ENCODE results near the gene GPATCH8. TPM values are rescaled to one million over a fixed set of nuclear protein-coding genes. Genes with fewer than 3 reads are reported as not detected.
A peak's percentile ranks its signal among the peaks of the same experiment; 100 is the strongest.
"Not testable (repeated sequence)": the region's sequence is repeated elsewhere in the genome, so short reads cannot be mapped to it uniquely, and the experiment has no call there.

The GPATCH8 gene
- total RNA-seq, 4 donors from 2014 or later: 39.6 to 91.6 (median 48.3) TPM

DNA sequence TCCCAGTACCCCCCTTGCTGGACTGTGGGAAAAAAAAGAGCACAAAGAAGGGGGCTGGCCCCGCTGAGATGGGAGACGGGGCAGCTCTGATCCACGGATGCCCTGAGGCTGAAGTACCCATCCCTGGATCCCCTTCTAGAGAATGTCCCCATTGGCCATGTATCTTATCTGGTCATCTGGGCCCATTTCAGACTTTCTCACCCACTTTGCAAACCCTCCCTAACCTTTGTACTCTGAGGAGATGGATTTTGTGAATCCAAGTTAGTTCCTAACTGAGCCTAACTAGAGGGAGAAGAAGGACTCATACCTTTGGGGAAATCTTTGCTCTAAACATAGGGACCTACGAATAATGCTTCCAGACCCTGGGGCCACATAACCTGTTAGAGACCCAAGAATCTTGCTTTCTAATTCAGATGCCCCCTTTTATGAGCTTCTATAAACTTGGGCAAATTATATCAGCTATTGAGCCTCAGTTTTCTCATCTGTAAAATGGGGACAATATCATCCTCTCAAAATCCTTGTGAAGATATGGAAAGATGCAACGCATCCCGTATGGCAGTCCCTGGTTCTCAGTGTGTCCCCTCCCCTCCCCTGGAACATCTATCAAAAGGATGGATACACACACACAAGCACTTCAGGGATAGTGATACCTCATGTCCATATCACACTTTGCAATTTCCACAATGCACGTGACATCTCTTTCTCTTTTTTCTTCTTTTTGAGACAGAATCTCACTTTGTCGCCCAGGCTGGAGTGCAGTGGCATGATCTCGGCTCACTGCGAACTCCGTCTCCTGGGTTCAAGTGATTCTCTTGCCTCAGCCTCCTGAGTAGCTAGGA lies 37.3 kb upstream of the GPATCH8 start:
- Histone ChIP-seq H3K27me3 (no peaks in the 10 kb centered on the region), H3K9me3 (no peaks in the 10 kb centered on the region), H3K36me3 (no peaks in the 10 kb centered on the region), H3K27ac (no peak overlapping the region), H3K4me1 (no peaks in the 10 kb centered on the region), H3K4me3 (no peak overlapping the region)
- no peak for DNase-seq
- no peak for TF ChIP-seq POLR2A (IDR thresholded peaks at IDR 0.05)
- TF ChIP-seq, protein P1, sequence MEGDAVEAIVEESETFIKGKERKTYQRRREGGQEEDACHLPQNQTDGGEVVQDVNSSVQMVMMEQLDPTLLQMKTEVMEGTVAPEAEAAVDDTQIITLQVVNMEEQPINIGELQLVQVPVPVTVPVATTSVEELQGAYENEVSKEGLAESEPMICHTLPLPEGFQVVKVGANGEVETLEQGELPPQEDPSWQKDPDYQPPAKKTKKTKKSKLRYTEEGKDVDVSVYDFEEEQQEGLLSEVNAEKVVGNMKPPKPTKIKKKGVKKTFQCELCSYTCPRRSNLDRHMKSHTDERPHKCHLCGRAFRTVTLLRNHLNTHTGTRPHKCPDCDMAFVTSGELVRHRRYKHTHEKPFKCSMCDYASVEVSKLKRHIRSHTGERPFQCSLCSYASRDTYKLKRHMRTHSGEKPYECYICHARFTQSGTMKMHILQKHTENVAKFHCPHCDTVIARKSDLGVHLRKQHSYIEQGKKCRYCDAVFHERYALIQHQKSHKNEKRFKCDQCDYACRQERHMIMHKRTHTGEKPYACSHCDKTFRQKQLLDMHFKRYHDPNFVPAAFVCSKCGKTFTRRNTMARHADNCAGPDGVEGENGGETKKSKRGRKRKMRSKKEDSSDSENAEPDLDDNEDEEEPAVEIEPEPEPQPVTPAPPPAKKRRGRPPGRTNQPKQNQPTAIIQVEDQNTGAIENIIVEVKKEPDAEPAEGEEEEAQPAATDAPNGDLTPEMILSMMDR (IDR thresholded peaks at IDR 0.05): no peak

DNA sequence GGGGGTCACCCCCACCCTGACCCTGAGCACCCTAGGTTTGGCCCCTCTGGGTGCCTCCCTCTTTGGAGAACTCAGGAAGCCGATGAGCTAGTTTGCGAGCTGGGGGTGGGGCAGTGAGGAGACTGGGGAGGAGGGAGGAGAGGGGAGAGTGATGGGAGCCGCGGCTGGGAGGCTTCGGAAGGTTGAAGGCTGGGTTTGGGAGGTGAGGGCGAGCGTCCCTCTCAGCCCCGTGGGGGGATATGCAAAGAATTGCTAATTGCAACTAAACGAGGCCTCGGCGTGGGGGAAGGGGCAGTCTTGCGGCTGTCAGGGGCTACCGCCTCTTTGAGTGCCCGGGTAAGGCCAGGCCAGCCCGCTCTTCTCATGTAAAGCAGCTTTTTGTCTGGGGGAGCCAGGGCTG lies 36.5 kb upstream of the GPATCH8 start:
- TF ChIP-seq, protein P1 (IDR thresholded peaks at IDR 0.05): no peak
- TF ChIP-seq POLR2A (IDR thresholded peaks at IDR 0.05): no peak
- H3K4me3 ChIP-seq: no peak overlapping the region
- H3K9me3 ChIP-seq: no peaks in the 10 kb centered on the region
- DNase-seq: no peak
- no peaks in the 10 kb centered on the region for H3K36me3 ChIP-seq
- no peak overlapping the region for H3K27ac ChIP-seq
- H3K27me3 ChIP-seq: no peaks in the 10 kb centered on the region
- H3K4me1 ChIP-seq: no peaks in the 10 kb centered on the region

DNA sequence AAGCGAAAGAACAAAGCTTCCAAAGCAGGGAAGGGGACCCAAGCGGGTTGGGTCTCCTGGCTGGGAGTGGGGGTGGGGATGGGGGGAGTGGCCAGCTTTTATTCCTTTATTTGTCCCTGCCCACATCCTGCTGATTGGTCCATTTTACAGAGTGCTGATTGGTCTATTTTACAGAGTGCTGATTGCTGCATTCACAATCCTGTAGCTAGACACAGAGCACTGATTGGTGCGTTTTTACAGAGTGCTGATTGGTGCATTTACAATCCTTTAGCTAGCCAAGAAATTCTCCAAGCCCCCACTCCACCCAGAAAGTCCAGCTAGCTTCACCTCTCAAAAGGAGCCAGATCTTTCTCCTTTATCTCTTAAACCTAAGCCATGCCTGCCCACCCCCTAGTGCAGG lies 34.7 kb upstream of the GPATCH8 start:
- not testable (repeated sequence) for H3K27me3 ChIP-seq, H3K4me1 ChIP-seq, H3K9me3 ChIP-seq, H3K36me3 ChIP-seq, H3K4me3 ChIP-seq, H3K27ac ChIP-seq, DNase-seq

DNA sequence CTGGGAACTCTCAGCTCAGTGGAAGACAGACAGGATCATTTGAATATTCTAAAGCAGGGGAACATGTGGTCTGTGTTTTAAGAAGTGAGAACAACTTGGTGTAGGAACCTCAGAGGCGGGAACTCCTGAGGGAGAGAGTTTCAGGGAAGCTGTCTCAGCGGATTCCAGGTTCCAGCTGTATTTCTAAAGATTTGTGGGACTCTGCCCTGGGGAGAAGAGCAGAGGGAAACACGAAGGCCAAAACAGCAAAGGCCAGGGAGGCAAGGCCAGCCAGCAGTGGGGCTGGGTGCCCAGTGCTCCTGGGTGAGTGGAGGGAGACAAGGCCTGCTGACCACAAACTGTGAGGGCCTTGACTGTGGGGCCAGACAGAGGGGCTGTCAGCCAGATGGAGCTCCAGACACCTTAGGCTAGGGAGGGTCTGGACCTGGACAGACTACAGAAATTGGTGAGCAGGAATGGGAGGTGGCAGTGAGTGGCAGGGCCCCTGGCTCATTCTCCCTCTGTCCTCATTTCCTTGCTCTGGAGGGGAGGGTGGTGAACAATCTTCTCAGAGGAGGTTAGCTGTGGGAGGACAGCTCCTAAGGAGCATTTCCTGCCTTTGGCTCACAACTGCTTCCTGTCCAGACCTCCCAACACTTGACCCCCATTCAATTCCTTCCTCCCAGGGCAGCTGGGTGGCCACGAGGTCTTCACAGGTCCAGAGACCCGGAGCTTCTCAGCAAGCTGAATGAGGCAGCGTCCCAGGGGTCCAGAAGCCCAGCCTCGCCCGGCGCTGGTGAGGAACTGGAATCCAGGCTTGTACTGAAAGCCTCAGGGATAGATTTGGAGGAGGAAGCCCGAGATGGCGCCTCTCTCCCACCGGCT lies 33.1 kb upstream of the GPATCH8 start:
- Histone ChIP-seq H3K27ac (peak overlapping the region in 1 of 4 donors; percentile 35), H3K36me3 (no peaks in the 10 kb centered on the region), H3K9me3 (no peaks in the 10 kb centered on the region), H3K4me3 (no peak overlapping the region), H3K4me1 (peaks cover 0 to 6% (median 0%) of the 10 kb centered on the region in 4 donors), H3K27me3 (no peaks in the 10 kb centered on the region)
- TF ChIP-seq POLR2A (IDR thresholded peaks at IDR 0.05): no peak
- TF ChIP-seq, protein P1 (IDR thresholded peaks at IDR 0.05): no peak
- no peak for DNase-seq

DNA sequence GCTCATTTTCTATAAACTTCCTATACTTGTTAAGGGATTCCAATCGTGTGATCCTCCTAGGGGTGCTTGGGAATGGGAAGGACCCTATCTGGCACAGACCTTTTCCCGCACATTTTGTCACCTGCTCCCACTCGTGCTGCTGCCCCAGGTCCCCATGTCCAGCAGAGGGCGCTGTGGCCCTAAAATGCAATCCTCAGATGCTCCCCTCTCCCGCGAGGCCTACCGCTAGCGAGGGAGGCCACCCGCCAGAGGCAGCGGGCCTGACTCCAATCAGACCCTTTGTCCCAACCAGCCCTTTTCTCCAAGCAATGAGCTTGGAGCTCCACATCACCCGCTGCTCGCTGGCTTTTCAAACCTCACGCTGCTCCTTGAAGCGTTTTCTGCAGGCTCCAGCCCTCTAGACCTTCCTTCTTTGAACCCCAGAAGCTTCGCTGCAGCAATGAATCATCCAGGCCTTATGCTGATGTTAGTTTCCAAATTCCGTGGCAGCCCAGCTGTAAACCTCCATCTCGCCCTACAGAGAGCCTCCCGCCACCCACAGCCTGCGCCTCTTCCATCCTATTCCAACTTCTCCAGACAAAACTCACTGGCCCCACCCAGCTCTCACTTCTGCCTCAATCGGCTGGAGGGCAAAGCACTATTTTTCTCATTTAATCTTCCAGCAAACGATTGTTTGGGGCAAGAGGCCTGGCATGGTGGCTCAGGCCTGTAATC lies 30.5 kb upstream of the GPATCH8 start:
- H3K4me3 ChIP-seq: peak overlapping the region in 1 of 4 donors; percentile 17
- H3K27me3 ChIP-seq: no peaks in the 10 kb centered on the region
- H3K9me3 ChIP-seq: no peaks in the 10 kb centered on the region
- peaks cover 0 to 6% (median 0%) of the 10 kb centered on the region in 4 donors for H3K4me1 ChIP-seq
- peak; percentile 88 to 95 (median 90) for DNase-seq
- peak overlapping the region in 1 of 4 donors; percentile 30 for H3K27ac ChIP-seq
- TF ChIP-seq, protein P1 (IDR thresholded peaks at IDR 0.05): peak; percentile 87 to 95 (median 88)
- TF ChIP-seq POLR2A (IDR thresholded peaks at IDR 0.05): no peak
- no peaks in the 10 kb centered on the region for H3K36me3 ChIP-seq

Measured in Peyer's patch (tissue), 4 donors.